ENCODE results near the gene IQSEC1.

DNA sequence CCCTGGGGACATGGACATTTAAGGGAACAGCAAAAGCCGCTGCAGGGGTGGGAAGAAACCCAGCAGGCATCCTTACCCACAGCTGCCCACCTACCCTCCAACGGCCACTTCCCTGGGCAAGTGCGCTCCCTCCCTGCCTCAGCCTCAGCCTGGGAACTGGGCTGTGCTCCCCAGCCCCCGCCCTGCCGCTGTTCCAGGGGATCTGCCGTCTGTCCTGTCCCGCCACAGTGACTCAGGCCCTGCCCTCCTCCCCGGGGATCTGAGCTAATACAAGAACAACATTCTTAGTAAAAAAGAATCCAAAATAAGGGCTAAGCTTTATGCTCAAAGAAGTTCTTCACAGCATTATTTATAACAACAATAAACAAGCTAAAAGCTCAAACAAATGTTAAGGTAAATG lies 7.4 kb upstream of the IQSEC1 start:
- TF ChIP-seq, protein P1, sequence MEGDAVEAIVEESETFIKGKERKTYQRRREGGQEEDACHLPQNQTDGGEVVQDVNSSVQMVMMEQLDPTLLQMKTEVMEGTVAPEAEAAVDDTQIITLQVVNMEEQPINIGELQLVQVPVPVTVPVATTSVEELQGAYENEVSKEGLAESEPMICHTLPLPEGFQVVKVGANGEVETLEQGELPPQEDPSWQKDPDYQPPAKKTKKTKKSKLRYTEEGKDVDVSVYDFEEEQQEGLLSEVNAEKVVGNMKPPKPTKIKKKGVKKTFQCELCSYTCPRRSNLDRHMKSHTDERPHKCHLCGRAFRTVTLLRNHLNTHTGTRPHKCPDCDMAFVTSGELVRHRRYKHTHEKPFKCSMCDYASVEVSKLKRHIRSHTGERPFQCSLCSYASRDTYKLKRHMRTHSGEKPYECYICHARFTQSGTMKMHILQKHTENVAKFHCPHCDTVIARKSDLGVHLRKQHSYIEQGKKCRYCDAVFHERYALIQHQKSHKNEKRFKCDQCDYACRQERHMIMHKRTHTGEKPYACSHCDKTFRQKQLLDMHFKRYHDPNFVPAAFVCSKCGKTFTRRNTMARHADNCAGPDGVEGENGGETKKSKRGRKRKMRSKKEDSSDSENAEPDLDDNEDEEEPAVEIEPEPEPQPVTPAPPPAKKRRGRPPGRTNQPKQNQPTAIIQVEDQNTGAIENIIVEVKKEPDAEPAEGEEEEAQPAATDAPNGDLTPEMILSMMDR (IDR thresholded peaks at IDR 0.05; ENCODE audit: low read depth, low read length), result no peak
- TF ChIP-seq POLR2A (IDR thresholded peaks at IDR 0.05; ENCODE audit: extremely low read depth, insufficient read length), result no peak
- TF ChIP-seq MYC (IDR thresholded peaks at IDR 0.05; ENCODE audit: low read depth, low read length), result no peak
- TF ChIP-seq, protein P2, sequence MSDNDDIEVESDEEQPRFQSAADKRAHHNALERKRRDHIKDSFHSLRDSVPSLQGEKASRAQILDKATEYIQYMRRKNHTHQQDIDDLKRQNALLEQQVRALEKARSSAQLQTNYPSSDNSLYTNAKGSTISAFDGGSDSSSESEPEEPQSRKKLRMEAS (IDR thresholded peaks at IDR 0.05; ENCODE audit: low read depth, low read length), result no peak
